ENCODE results near the gene RNF151. TPM values are rescaled to one million over a fixed set of nuclear protein-coding genes. Genes with fewer than 3 reads are reported as not detected.

The RNF151 gene
- total RNA-seq, 1 experiment from 2014 or later, result not detected

DNA sequence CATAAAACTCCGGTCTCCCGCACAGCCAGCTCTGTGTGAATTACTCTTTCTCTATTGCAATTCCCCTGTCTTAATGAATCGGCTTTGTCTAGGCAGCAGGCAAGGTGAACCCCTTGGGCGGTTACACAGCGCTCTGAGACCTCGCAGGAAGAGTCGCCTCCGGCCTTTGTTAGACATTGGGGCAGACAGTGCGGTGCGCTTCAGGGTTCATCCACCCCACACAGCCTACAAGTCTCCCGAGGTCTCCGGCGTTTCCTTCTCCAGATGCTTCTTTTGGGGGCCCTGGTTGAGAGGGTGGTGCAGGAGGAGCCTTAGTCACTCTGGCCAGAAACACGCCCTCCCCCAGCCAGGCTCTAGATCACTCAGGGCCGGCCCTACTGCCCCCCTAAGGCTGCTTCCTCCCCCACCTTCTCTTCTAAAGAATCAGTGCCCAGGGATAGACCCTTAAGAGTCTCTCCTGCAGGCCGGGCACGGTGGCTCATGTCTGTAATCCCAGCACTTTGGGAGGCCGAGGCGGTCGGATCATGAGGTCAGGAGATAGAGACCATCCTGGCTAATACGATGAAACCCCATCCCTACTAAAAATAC is 21.9 kb upstream of the RNF151 start:
- Mint-ChIP-seq H3K9me3 (ENCODE audit: unreplicated experiment) (no peaks in the 10 kb centered on the region), H3K27ac (ENCODE audit: low read depth, unreplicated experiment) (no peak overlapping the region), H3K27me3 (ENCODE audit: insufficient read depth, unreplicated experiment) (no peaks in the 10 kb centered on the region), H3K4me3 (ENCODE audit: unreplicated experiment) (peak overlapping the region; percentile 16), H3K36me3 (ENCODE audit: insufficient read depth, unreplicated experiment) (peaks cover 8% of the 10 kb centered on the region), H3K4me1 (ENCODE audit: insufficient read depth, unreplicated experiment) (peaks cover 5% of the 10 kb centered on the region)
- no TSS peak for BruUV-seq (replicated peaks)
- TF ChIP-seq, protein P1, sequence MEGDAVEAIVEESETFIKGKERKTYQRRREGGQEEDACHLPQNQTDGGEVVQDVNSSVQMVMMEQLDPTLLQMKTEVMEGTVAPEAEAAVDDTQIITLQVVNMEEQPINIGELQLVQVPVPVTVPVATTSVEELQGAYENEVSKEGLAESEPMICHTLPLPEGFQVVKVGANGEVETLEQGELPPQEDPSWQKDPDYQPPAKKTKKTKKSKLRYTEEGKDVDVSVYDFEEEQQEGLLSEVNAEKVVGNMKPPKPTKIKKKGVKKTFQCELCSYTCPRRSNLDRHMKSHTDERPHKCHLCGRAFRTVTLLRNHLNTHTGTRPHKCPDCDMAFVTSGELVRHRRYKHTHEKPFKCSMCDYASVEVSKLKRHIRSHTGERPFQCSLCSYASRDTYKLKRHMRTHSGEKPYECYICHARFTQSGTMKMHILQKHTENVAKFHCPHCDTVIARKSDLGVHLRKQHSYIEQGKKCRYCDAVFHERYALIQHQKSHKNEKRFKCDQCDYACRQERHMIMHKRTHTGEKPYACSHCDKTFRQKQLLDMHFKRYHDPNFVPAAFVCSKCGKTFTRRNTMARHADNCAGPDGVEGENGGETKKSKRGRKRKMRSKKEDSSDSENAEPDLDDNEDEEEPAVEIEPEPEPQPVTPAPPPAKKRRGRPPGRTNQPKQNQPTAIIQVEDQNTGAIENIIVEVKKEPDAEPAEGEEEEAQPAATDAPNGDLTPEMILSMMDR (IDR thresholded peaks at IDR 0.05; ENCODE audit: unreplicated experiment), result no peak
- ChIA-PET CTCF (no interaction called here), POLR2A (interaction anchor here (2.1 to 2.8 kb wide), 3 partner anchors 16 to 20 kb away, joined by 5 to 33 read pairs (median 12); partner anchors contain the start of genes NDUFB10 and RPS2)
- intact Hi-C loops (cut with micrococcal nuclease), result no loop called here
- DNase-seq (ENCODE audit: unreplicated experiment), result no peak

DNA sequence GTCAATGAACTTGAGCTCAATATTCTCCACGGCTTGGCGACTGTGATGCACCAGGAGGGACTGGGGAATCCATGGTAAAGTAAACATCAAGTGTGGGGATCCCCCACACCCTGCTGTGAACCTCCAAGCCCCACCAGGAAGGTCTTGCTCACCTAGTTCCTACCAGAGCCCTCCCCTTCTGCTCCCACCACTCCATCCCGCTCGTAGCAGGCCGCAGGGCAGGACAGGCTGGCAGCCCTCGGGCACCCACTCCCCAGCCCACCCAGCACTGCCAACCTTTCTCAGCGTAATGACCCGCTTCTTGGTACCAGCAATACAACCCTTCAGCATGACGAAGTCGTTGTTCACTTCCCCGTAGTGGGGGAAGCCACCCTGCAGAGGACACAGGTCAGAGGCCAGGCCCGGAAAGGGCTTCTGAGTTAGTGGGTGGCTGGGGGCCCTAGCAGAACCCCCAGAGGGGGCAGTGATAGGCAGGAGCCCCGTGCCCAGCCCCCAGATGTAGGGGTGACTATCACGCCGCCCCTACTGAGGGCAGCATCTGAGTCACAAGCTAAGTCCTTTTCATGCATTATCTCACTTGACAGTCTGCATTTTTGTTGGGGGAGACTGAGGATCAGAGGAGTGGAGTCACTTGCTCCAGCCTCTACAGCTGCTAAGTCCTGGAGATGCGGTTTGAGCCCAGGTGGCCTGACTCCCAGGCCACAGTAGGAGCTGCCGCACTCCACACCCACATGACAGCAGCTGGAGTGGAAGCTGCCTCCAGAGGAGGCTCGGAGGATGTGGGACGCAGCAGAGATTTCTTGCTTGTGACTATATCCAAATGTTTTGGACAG is 20.9 kb upstream of the RNF151 start:
- intact Hi-C loops (cut with micrococcal nuclease), result no loop called here
- H3K27ac Mint-ChIP-seq (ENCODE audit: low read depth, unreplicated experiment), result no peak overlapping the region
- no TSS peak for BruUV-seq (replicated peaks)
- H3K9me3 Mint-ChIP-seq (ENCODE audit: unreplicated experiment), result no peaks in the 10 kb centered on the region
- CTCF ChIA-PET, result interaction anchor here (1.0 kb wide), 1 partner anchor 80 kb away, joined by 3 read pairs; no protein-coding TSS in a partner anchor
- no peaks in the 10 kb centered on the region for H3K27me3 Mint-ChIP-seq (ENCODE audit: insufficient read depth, unreplicated experiment)
- no peak overlapping the region for H3K4me3 Mint-ChIP-seq (ENCODE audit: unreplicated experiment)
- TF ChIP-seq, protein P1 (IDR thresholded peaks at IDR 0.05; ENCODE audit: unreplicated experiment), result no peak
- peaks cover 5% of the 10 kb centered on the region for H3K4me1 Mint-ChIP-seq (ENCODE audit: insufficient read depth, unreplicated experiment)
- DNase-seq (ENCODE audit: unreplicated experiment), result no peak
- no peaks in the 10 kb centered on the region for H3K36me3 Mint-ChIP-seq (ENCODE audit: insufficient read depth, unreplicated experiment)
- POLR2A ChIA-PET, result interaction anchor here (2.1 kb wide), 1 partner anchor 19 kb away, joined by 5 read pairs; the partner anchor contains the start of gene RPS2

DNA sequence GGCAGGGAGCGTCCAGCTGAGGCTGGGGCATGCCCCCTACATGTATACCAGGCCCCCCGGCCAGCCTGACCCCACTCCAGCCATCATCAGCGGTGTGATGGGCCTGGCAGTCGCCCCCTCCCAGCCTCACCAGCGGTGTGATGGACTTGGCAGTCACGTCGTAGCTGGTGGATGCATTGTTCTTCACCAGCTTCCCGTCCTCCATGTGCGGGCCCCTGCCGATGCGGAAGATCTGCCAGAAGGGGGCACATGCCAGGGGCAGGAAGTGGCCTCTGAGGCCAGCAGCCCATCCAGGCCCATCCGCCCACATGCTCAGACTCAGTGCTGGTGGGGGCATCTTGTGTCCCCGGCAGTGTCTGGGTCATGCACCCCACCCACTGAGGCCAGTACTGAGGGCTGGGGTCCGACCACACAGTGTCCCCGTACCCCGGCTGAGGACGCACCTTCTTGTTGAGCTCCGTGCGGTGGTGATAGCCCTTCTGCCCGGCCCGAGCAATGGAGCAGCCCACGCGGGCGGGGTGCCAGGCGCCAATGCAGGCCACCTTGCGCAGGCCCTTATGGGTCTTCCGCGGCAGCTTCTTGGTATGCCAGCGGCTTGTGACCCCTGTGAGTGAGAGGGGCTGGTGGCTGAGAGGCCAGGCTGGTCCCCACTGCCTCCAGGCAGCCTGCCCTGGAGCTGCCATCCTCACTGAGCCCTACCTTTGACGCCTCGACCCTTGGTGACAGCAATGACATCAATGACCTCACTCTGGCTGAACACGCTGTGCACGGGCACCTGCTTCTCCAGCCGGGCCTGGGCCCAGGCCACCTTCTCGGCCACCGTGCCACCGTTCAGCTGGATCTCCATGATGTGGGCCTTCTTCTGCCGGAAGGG is 19.9 kb upstream of the RNF151 start:
- H3K27me3 Mint-ChIP-seq (ENCODE audit: insufficient read depth, unreplicated experiment), result no peaks in the 10 kb centered on the region
- intact Hi-C loops (cut with micrococcal nuclease), result no loop called here
- H3K4me3 Mint-ChIP-seq (ENCODE audit: unreplicated experiment), result no peak overlapping the region
- no peak for DNase-seq (ENCODE audit: unreplicated experiment)
- H3K4me1 Mint-ChIP-seq (ENCODE audit: insufficient read depth, unreplicated experiment), result peaks cover 5% of the 10 kb centered on the region
- ChIA-PET POLR2A (interaction anchor here (0.6 to 2.1 kb wide), 2 partner anchors 18 to 47 kb away, joined by 3 to 5 read pairs; partner anchors contain the start of gene RPS2), CTCF (interaction anchor here (0.5 kb wide), 1 partner anchor 84 kb away, joined by 3 read pairs; no protein-coding TSS in a partner anchor)
- no TSS peak for BruUV-seq (replicated peaks)
- no peaks in the 10 kb centered on the region for H3K36me3 Mint-ChIP-seq (ENCODE audit: insufficient read depth, unreplicated experiment)
- no peaks in the 10 kb centered on the region for H3K9me3 Mint-ChIP-seq (ENCODE audit: unreplicated experiment)
- TF ChIP-seq, protein P1 (IDR thresholded peaks at IDR 0.05; ENCODE audit: unreplicated experiment), result no peak
- no peak overlapping the region for H3K27ac Mint-ChIP-seq (ENCODE audit: low read depth, unreplicated experiment)
